Measurements from ENCODE around the gene GLUL.

GLUL gene

GRCh38 chr1:182385885-182386853 lies 5.4 kb downstream of the GLUL start:
- Histone ChIP-seq H3K4me2 (ENCODE audit: insufficient read depth, low read length) (peak overlapping the region; percentile 25; the same call in 1 of the 2 replicates), H2AFZ (ENCODE audit: low read depth, low read length) (no peak overlapping the region), H3K27ac (ENCODE audit: low read length) (no peak overlapping the region), H3K4me3 (ENCODE audit: low read depth in 1 of 2, low read length in 2 of 2) (no peak overlapping the region), H3K79me2 (ENCODE audit: insufficient read depth, low read length) (peaks cover 60% of the 10 kb centered on the region), H3K9me3 (ENCODE audit: insufficient read depth, low read length, severe bottlenecking) (no peaks in the 10 kb centered on the region), H4K20me1 (ENCODE audit: insufficient read depth, low read length) (peaks cover 79% of the 10 kb centered on the region), H3K9ac (ENCODE audit: low read depth, low read length) (no peak overlapping the region), H3K36me3 (ENCODE audit: insufficient read depth, low read length) (peaks cover 85% of the 10 kb centered on the region), H3K27me3 (ENCODE audit: insufficient read depth, low read length, poor library complexity) (no peaks in the 10 kb centered on the region), H3K4me1 (ENCODE audit: insufficient read depth, low read length) (peaks cover 42% of the 10 kb centered on the region)
- no peak for DNase-seq
- TF ChIP-seq CTCF (IDR thresholded peaks at IDR 0.05; ENCODE audit: borderline replicate concordance, extremely low read depth, low read length, poor library complexity, severe bottlenecking) = no peak
- no peak for TF ChIP-seq EZH2 (IDR thresholded peaks at IDR 0.05; ENCODE audit: borderline replicate concordance, low read depth, low read length, severe bottlenecking)
- no peak for ATAC-seq (ENCODE audit: insufficient read depth, low read depth)

GRCh38 chr1:182384387-182384960 lies 7.1 kb downstream of the GLUL start:
- Histone ChIP-seq H3K4me2 (ENCODE audit: insufficient read depth, low read length) (no peak overlapping the region), H3K4me3 (ENCODE audit: low read depth in 1 of 2, low read length in 2 of 2) (no peak overlapping the region), H3K79me2 (ENCODE audit: insufficient read depth, low read length) (peaks cover 43% of the 10 kb centered on the region), H3K27me3 (ENCODE audit: insufficient read depth, low read length, poor library complexity) (no peaks in the 10 kb centered on the region), H3K9me3 (ENCODE audit: insufficient read depth, low read length, severe bottlenecking) (no peaks in the 10 kb centered on the region), H3K9ac (ENCODE audit: low read depth, low read length) (no peak overlapping the region), H2AFZ (ENCODE audit: low read depth, low read length) (no peak overlapping the region), H4K20me1 (ENCODE audit: insufficient read depth, low read length) (peaks cover 67% of the 10 kb centered on the region), H3K4me1 (ENCODE audit: insufficient read depth, low read length) (peaks cover 39% of the 10 kb centered on the region), H3K36me3 (ENCODE audit: insufficient read depth, low read length) (peaks cover 72% of the 10 kb centered on the region), H3K27ac (ENCODE audit: low read length) (no peak overlapping the region)
- no peak for DNase-seq
- ATAC-seq (ENCODE audit: insufficient read depth, low read depth) = no peak
- TF ChIP-seq CTCF (IDR thresholded peaks at IDR 0.05; ENCODE audit: borderline replicate concordance, extremely low read depth, low read length, poor library complexity, severe bottlenecking) = no peak

GRCh38 chr1:182383934-182384333 lies 7.7 kb downstream of the GLUL start:
- Histone ChIP-seq H3K4me1 (ENCODE audit: insufficient read depth, low read length) (peaks cover 34% of the 10 kb centered on the region), H3K4me3 (ENCODE audit: low read depth in 1 of 2, low read length in 2 of 2) (no peak overlapping the region), H3K9ac (ENCODE audit: low read depth, low read length) (no peak overlapping the region), H4K20me1 (ENCODE audit: insufficient read depth, low read length) (peaks cover 61% of the 10 kb centered on the region), H2AFZ (ENCODE audit: low read depth, low read length) (no peak overlapping the region), H3K9me3 (ENCODE audit: insufficient read depth, low read length, severe bottlenecking) (no peaks in the 10 kb centered on the region), H3K79me2 (ENCODE audit: insufficient read depth, low read length) (peaks cover 38% of the 10 kb centered on the region), H3K27me3 (ENCODE audit: insufficient read depth, low read length, poor library complexity) (no peaks in the 10 kb centered on the region), H3K36me3 (ENCODE audit: insufficient read depth, low read length) (peaks cover 70% of the 10 kb centered on the region), H3K27ac (ENCODE audit: low read length) (no peak overlapping the region), H3K4me2 (ENCODE audit: insufficient read depth, low read length) (no peak overlapping the region)
- no peak for TF ChIP-seq CTCF (IDR thresholded peaks at IDR 0.05; ENCODE audit: borderline replicate concordance, extremely low read depth, low read length, poor library complexity, severe bottlenecking)
- TF ChIP-seq EZH2 (IDR thresholded peaks at IDR 0.05; ENCODE audit: borderline replicate concordance, low read depth, low read length, severe bottlenecking) = no peak
- DNase-seq (no peak), ATAC-seq (ENCODE audit: insufficient read depth, low read depth) (no peak)

Data from DND-41 (cell line).